ENCODE results near the gene GCSAML.

DNA sequence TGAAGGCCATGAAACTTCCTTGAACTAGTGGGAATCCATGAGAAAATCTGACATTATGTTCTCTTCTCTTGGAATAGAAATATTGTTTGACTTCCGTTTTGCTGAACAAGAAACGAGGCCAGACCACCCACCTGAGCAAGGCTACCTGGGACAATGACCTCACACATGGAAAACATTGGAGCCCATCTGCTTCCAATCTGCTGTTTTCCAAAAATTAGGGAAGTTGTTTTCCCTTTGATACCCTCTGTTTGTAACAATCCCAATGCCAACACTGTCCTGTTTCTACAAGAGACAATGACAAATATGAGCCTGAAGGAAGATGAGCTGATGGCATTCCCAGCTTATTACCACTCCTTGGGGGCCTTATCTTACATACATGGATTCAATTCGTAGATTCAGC, 42.1 kb upstream of the GCSAML start:
- TF ChIP-seq, protein P1, sequence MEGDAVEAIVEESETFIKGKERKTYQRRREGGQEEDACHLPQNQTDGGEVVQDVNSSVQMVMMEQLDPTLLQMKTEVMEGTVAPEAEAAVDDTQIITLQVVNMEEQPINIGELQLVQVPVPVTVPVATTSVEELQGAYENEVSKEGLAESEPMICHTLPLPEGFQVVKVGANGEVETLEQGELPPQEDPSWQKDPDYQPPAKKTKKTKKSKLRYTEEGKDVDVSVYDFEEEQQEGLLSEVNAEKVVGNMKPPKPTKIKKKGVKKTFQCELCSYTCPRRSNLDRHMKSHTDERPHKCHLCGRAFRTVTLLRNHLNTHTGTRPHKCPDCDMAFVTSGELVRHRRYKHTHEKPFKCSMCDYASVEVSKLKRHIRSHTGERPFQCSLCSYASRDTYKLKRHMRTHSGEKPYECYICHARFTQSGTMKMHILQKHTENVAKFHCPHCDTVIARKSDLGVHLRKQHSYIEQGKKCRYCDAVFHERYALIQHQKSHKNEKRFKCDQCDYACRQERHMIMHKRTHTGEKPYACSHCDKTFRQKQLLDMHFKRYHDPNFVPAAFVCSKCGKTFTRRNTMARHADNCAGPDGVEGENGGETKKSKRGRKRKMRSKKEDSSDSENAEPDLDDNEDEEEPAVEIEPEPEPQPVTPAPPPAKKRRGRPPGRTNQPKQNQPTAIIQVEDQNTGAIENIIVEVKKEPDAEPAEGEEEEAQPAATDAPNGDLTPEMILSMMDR (IDR thresholded peaks at IDR 0.05), result no peak
- TF ChIP-seq EP300 (IDR thresholded peaks at IDR 0.05), result no peak
- no peak for TF ChIP-seq POLR2AphosphoS5 (IDR thresholded peaks at IDR 0.05)
- TF ChIP-seq POLR2A (IDR thresholded peaks at IDR 0.05; ENCODE audit: low read depth), result no peak

All from esophagus muscularis mucosa (tissue), 4 donors.